Duodenal mucosa (tissue), 2 donors: ENCODE measurements around the gene CAPZB.

ENCODE experiments used
- H3K27ac ChIP-seq: one replicate; pipeline ENCODE4 v1.7.0; 2013; ENCODE audit warnings: low read depth, low read length
- H3K27me3 ChIP-seq, 2 donors: one replicate each; pipeline ENCODE4 v1.7.0; 2013; ENCODE audit warnings: low read length in 2 of 2, control low read depth in 1 of 2; ENCODE audit not compliant: insufficient read depth in 2 of 2, control insufficient read depth in 1 of 2
- H3K36me3 ChIP-seq, 2 donors: one replicate each; pipeline ENCODE4 v1.7.0; 2013; ENCODE audit warnings: low read length in 2 of 2, control low read depth in 1 of 2; ENCODE audit not compliant: insufficient read depth in 2 of 2, control insufficient read depth in 1 of 2
- H3K4me1 ChIP-seq, 2 donors: one replicate each; pipeline ENCODE4 v1.7.0; 2013; ENCODE audit warnings: low read length in 2 of 2, control low read depth in 1 of 2; ENCODE audit not compliant: insufficient read depth in 2 of 2, control insufficient read depth in 1 of 2
- H3K4me3 ChIP-seq, 2 donors: one replicate each; pipeline ENCODE4 v1.7.0; 2013; ENCODE audit warnings: low read length in 2 of 2, low read depth in 1 of 2
- H3K9ac ChIP-seq, 2 donors: one replicate each; pipeline ENCODE4 v1.7.0; 2013; ENCODE audit warnings: low read length in 2 of 2, low read depth in 1 of 2
- H3K9me3 ChIP-seq, 2 donors: one replicate each; pipeline ENCODE4 v1.7.0; 2013; ENCODE audit warnings: low read length in 2 of 2, control low read depth in 1 of 2; ENCODE audit not compliant: control insufficient read depth in 1 of 2

The CAPZB gene

GRCh38 chr1:19372136-19372514 is 113.2 kb downstream of the CAPZB start:
- Histone ChIP-seq H3K27me3 (no peaks in the 10 kb centered on the region), H3K9me3 (peaks cover 0 to 2% of the 10 kb centered on the region in 2 donors), H3K9ac (no peak overlapping the region), H3K4me1 (peaks cover 34 to 55% of the 10 kb centered on the region in 2 donors), H3K27ac (no peak overlapping the region), H3K36me3 (peaks cover 26 to 47% of the 10 kb centered on the region in 2 donors), H3K4me3 (no peak overlapping the region)

DNA sequence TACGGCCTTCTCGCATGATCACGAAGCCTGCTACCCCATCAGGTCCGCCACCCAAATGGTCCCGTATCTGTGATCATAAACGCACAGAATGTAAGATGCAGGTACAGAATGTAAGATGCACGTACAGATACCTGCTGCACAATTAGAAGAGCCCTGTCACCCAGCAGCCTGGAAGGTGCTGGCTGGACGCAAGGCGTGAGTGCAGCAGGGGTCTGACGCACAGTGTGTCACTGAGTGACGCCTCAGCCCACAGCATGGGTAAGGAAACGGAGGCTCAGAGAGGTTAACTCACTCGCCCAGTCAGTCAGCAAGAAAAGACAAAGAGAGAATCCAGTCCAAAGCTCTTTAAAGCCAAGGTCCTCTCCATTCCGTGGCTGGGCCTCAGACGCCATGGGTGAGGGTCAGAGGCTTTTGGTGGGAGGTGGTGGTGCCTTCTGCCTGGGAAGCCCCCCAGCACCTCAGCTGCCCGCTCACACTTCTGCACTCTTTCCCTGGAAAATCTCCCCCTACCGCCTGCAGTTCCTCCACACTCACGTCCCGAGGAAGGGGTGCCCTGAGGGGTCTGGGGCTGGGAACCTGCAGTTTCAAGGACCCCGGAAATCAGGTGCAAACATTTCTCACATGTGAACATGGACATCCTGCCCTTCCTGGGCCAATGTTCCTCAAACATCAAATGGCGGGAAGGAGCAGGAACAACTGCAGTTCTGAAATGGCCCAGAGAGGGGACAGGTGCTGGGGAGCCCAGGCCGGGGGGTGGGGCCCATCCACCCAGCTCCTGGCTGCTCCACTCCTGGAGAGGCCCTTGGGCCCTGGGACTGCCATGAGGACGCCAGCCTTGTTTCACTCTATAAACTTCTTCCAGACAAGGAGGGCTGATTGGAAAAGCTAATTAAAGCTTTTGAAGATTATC is 113.9 kb downstream of the CAPZB start:
- Histone ChIP-seq H3K9ac (no peak overlapping the region), H3K27me3 (no peaks in the 10 kb centered on the region), H3K9me3 (no peaks in the 10 kb centered on the region), H3K36me3 (peaks cover 21 to 40% of the 10 kb centered on the region in 2 donors), H3K4me3 (no peak overlapping the region), H3K4me1 (peaks cover 35 to 57% of the 10 kb centered on the region in 2 donors), H3K27ac (no peak overlapping the region)

DNA sequence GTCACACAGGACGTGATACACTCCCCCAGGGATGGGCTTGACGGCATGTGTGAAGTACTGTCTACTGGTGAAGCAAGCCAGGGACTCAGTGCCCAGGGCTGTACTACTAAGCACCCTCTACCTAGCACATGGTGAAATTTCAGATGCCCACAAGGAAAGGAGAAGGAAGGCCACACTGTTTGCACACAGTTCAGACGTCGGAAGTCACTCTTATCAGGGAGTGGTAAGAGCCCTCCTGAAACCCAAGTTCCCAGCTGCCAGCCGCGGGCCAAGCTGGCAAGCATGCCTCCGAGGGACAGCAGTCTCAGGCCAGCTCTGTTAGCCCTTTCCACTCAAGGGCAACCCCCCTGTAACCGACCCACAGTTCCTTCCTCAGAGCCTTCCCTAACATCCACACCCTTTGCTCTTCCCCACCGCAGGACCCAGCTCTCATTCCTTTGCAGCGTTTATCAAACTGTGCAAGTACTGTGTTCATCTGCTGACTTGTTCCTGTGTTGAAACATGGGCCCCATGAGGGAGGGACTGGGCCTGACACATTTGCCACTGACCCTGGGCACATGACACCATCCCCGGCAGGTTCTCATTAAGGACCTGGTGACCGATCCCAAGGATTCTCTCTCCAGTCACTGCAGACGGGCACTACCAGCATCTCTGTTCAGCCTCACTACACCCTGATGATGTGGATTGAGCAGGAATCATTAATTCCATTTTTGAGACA is 114.7 kb downstream of the CAPZB start:
- Histone ChIP-seq H3K27ac (no peak overlapping the region), H3K36me3 (peaks cover 14 to 32% of the 10 kb centered on the region in 2 donors), H3K4me1 (peaks cover 26 to 53% of the 10 kb centered on the region in 2 donors), H3K27me3 (no peaks in the 10 kb centered on the region), H3K4me3 (no peak overlapping the region), H3K9me3 (no peaks in the 10 kb centered on the region), H3K9ac (no peak overlapping the region)

DNA sequence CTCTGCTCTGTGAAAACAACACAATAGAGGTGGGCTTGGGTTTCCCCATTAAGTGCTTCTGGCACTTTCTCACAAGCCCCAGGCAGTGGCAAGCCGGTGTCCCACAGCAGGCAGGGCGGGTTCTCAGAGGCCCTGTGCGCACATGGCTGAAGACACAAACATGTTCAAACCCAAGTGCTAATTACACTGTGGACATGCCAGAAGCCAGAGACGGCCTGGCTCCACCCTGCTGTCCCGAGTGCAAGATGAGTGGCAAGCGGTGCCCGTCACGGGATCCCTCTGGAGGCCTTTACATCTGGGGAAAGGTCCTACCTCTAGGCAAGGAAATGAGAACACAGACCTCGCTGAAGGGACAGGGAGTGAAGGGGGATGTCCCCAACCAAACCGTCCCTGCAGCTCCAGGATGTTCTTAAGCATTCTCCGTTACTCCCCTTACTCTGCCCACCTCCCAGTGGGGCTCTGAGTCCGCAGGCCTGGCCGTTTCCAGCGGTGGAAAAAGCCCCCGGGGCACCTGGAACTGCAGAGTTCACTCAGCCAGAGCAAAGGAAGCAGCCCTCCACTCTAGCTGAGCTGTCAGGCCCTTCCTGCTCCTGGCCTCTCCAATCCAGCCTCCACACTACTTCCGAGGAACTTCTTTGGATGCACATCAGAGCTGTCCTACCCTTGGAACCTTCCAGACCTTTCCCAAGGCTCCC is 115.8 kb downstream of the CAPZB start:
- H3K27ac ChIP-seq: no peak overlapping the region

GRCh38 chr1:19368964-19369363 is 116.4 kb downstream of the CAPZB start:
- no peaks in the 10 kb centered on the region for H3K9me3 ChIP-seq
- no peaks in the 10 kb centered on the region for H3K27me3 ChIP-seq
- no peak overlapping the region for H3K9ac ChIP-seq
- H3K36me3 ChIP-seq: peaks cover 6 to 22% of the 10 kb centered on the region in 2 donors
- no peak overlapping the region for H3K27ac ChIP-seq
- H3K4me3 ChIP-seq: no peak overlapping the region
- H3K4me1 ChIP-seq: peaks cover 29 to 52% of the 10 kb centered on the region in 2 donors

More for the DNA sequence above, 115.8 kb downstream of the CAPZB start:
- Histone ChIP-seq H3K4me3 (no peak overlapping the region), H3K4me1 (peaks cover 23 to 49% of the 10 kb centered on the region in 2 donors), H3K9me3 (no peaks in the 10 kb centered on the region), H3K9ac (no peak overlapping the region), H3K27me3 (no peaks in the 10 kb centered on the region), H3K36me3 (peaks cover 6 to 27% of the 10 kb centered on the region in 2 donors)

DNA sequence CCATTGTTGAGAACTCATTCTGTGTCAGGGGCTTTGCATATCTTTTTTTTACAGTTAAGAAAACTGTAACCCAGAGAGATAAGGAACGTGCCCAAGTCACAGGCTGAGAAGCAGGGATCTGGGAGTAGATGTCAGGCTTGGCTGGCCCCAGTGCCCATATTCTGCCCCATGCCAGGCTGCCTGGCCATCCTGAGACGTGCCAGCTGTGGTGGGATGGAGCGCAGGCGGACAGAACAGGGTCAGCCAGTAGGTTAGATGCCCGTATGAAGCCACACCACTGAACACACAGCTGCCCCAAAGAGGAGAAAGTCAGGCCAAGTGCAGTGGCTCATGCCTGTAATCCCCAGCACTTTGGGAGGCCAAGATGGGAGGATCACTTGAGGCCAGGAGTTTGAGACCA is 117.3 kb downstream of the CAPZB start:
- Histone ChIP-seq H3K36me3 (peaks cover 6 to 27% of the 10 kb centered on the region in 2 donors), H3K27ac (no peak overlapping the region), H3K9ac (no peak overlapping the region), H3K4me3 (no peak overlapping the region), H3K27me3 (no peaks in the 10 kb centered on the region), H3K4me1 (peaks cover 35 to 50% of the 10 kb centered on the region in 2 donors), H3K9me3 (no peaks in the 10 kb centered on the region)

DNA sequence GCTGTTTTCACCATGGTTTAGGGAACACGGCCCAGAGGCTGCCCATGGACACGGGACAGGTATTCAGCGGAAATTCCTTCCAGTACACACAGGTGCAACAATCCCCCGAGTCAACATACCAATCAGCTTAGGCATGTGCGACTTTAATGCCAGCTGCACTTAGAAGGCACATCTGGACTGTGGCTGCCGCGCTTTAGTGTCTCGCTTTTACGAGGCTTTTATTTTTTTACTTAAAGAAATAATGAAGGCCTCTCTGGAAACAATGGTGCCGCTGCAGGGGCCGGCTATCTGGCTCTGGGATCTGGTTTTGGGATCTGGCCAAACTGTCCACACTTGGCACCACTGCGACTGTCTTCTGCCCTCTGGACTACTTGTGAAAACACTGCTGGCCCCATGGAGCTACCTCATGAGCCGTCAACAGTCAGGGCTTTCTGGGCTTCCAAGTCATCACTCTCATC is 117.7 kb downstream of the CAPZB start:
- peaks cover 6 to 31% of the 10 kb centered on the region in 2 donors for H3K36me3 ChIP-seq
- H3K27ac ChIP-seq: no peak overlapping the region
- no peaks in the 10 kb centered on the region for H3K9me3 ChIP-seq
- peaks cover 31 to 46% of the 10 kb centered on the region in 2 donors for H3K4me1 ChIP-seq
- H3K9ac ChIP-seq: no peak overlapping the region
- H3K4me3 ChIP-seq: no peak overlapping the region
- no peaks in the 10 kb centered on the region for H3K27me3 ChIP-seq

DNA sequence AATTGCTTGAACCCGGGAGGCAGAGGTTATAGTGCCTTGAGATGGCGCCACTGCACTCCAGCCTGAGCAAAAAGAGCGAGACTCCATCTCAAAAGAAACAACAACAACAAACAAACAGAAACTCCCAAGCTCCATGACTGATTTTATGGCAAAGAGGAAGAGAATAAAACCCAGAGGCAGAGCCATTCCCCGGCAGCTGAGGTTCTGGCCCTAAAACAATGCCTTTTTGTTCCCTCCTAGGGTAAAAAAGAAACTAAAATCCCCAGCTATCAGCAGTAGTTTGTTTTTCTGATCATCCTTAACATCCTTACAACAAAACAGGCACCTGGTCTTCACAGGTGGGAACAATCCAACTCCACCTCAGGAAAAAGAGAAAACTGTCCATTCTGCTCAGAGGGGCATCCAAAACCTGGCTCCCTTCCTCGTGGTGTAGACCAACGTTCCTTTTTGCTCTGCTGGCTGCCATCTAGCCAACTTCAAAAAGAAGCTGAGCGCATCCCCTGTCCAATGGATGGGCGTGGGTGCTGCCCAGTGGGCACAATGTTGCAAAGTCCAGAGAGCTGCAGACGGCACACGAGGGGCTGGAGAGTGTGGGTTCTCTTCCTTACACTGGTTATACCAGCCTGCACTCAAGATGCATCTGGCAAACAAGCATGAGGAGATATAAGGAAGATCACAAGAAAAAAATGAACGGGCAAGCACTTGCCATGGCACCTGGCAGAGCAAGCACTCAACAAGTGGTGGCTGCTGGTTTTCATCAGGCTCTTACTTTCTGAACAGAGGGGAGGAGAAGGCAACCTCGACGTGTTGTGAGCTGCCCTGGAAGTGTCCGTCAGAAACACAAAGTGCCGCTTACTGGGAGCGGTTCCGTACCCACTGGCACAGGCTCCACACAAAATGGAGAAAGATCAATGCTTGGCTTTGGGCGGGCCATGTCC is 118.5 kb downstream of the CAPZB start:
- H3K4me1 ChIP-seq: peaks cover 31 to 40% of the 10 kb centered on the region in 2 donors

DNA sequence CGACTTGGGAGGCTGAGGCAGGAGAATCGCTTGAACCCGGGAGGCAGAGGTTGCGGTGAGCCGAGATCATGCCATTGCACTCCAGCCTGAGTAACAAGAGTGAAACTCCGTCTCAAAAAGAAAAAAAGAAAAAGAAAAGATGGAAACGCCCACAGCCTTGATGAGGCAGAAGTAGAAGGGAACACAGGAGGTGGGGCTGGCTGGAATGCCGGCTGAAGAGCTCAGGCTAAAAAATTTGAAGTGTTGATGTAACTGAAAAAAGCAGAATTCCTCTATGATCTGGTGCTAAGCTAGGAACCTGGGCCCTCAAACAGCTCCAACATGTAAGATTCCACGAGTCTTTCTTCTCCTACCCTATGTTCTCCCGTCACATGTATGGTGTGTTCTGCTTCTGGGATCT is 119.6 kb downstream of the CAPZB start:
- no peak overlapping the region for H3K27ac ChIP-seq
- H3K36me3 ChIP-seq: peaks cover 7 to 19% of the 10 kb centered on the region in 2 donors
- no peak overlapping the region for H3K4me3 ChIP-seq
- H3K9ac ChIP-seq: no peak overlapping the region
- no peaks in the 10 kb centered on the region for H3K27me3 ChIP-seq
- H3K4me1 ChIP-seq: peaks cover 24 to 29% of the 10 kb centered on the region in 2 donors
- no peaks in the 10 kb centered on the region for H3K9me3 ChIP-seq

More for the DNA sequence above, 118.5 kb downstream of the CAPZB start:
- H3K27ac ChIP-seq: no peak overlapping the region
- H3K27me3 ChIP-seq: no peaks in the 10 kb centered on the region
- no peak overlapping the region for H3K4me3 ChIP-seq
- H3K9ac ChIP-seq: no peak overlapping the region
- peaks cover 6 to 28% of the 10 kb centered on the region in 2 donors for H3K36me3 ChIP-seq
- H3K9me3 ChIP-seq: no peaks in the 10 kb centered on the region
